Upper lobe of left lung (tissue), 6 donors: ENCODE results near the gene SNU13. TPM values are rescaled to one million over a fixed set of nuclear protein-coding genes. Genes with fewer than 3 reads are reported as not detected.

Experiments used
- ATAC-seq, 2 donors: fragments of 200-7000 bp; cut with Tn5 transposase; one replicate each; pipeline ENCODE4 v1.9.1; 2022; ENCODE audit warnings: mild to moderate bottlenecking in 2 of 2, moderate library complexity in 2 of 2; ENCODE audit not compliant: low FRiP score in 2 of 2
- DNase-seq, 2 donors: peaks; one replicate each; pipeline ENCODE4 v3.0.0-alpha.2; 2019 to 2020
- H3K27ac ChIP-seq, 4 donors: fragments of 200-600 bp; sonication (generic); one replicate each; pipeline ENCODE4 v1.5.1; 2016 to 2019
- H3K27me3 ChIP-seq, 4 donors: fragments of 200-600 bp; sonication (generic); one replicate each; pipeline ENCODE4 v1.5.1; 2017 to 2019
- H3K36me3 ChIP-seq, 4 donors: fragments of 200-600 bp; sonication (generic); one replicate each; pipeline ENCODE4 v1.5.1; 2016 to 2019
- H3K4me1 ChIP-seq, 4 donors: fragments of 200-600 bp; sonication (generic); one replicate each; pipeline ENCODE4 v1.5.1; 2018 to 2019
- H3K4me3 ChIP-seq, 4 donors: fragments of 200-600 bp; sonication (generic); one replicate each; pipeline ENCODE4 v1.5.1; 2017 to 2019; ENCODE audit warnings: mild to moderate bottlenecking in 2 of 4, moderate library complexity in 1 of 4
- H3K9me3 ChIP-seq, 4 donors: fragments of 200-600 bp; sonication (generic); one replicate each; pipeline ENCODE4 v1.5.1; 2018 to 2019
- CTCF ChIP-seq, 6 experiments: fragments of 450-650 bp in 4 of 6; fragments of 200-600 bp in 2 of 6; sonication (generic) in 2 of 6; IDR thresholded peaks; one replicate each; pipeline ENCODE4 v1.5.1; 2016 to 2019; ENCODE audit warnings: antibody characterized with exemption in 6 of 6
- EP300 ChIP-seq, 4 donors: sonication (generic); formaldehyde crosslinking; IDR thresholded peaks; one replicate each; pipeline ENCODE4 v1.5.1; 2017; ENCODE audit warnings: antibody characterized with exemption in 4 of 4, control low read depth in 2 of 4
- POLR2A ChIP-seq, 4 donors: fragments of 450-650 bp; IDR thresholded peaks; one replicate each; pipeline ENCODE4 v1.5.1; 2016 to 2017; ENCODE audit warnings: antibody characterized with exemption in 4 of 4, mild to moderate bottlenecking in 2 of 4
- POLR2AphosphoS5 ChIP-seq, 2 donors: sonication (generic); formaldehyde crosslinking; IDR thresholded peaks; one replicate each; pipeline ENCODE4 v1.5.1; 2017; ENCODE audit warnings: antibody characterized with exemption in 2 of 2
- WGBS, 2 donors: methylation state at CpG; one replicate each; pipeline ENCODE4 v1.1.5; 2017 to 2018; 5-methylcytosine and 5-hydroxymethylcytosine counted together
- total RNA-seq, 6 donors: library from RNA; depleted of rRNA in 4 of 6; stranded (reverse); fragments of >200 nt in 4 of 6; gene quantifications; one replicate each; pipeline versions ENCODE4 v1.1.0 to v1.2.1, GENCODE V29; 2016 to 2021
- donor health status: DM: no; HTN: no; CAD: no; lungs with moderate emphysema.
- donor health status: DM: no; HTN: yes; CAD: no; lungs with severe emphysema.

SNU13 gene
- total RNA-seq, 6 donors from 2014 or later: 40.9 to 124 (median 92.0) TPM

DNA sequence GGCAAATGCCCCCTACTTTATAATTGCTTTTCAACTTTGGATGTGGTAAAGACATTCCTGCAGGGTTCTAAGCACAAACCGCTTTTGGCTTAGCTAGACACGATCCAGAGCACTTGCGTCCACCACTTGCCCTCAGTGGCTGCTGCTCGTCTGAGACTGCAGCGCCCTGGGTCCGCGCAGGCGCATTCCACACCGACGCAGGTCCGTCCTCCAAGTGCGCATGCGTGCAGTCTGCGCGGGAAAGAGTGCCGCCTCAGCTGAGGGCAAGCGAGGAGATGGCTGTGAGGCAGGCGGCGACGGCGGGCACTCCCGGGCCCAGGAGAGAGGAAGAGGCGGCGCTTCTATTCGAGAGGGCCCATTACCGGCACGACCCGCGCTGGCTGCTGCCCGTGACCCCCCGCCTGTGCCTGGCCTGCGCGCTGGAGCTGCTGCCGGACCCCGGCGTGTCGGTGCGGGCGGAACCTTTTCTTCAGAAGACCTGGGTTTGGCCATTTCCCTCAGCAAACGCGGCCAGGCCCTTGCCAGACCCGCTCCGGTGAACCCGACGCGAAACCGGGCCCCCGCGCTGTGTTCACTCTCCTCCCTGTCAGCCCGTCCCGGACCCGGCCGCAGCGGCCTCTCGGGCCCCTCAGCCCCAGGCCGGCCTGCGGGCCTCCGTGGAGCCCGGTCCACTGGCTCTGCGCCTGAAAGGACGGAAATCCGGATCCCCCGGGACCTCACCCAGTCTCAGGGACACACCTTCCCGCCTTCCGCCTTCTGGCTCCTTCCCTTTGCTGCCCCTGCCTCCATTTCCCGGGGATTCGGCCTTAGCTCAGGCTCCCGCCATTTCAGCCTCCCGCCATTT lies 10.8 kb upstream of the SNU13 start, which contains the start of gene MEI1:
TSS of gene MEI1 (plus strand) at position 240 of the 844 bp plus-strand sequence. CDS start at position 276, 36 bp downstream.
- Histone ChIP-seq H3K9me3 (no peaks in the 10 kb centered on the region), H3K27ac (no peak within 1 kb of the TSS), H3K4me3 (peak within 1 kb of the TSS in 2 of 4 donors; percentile 23 to 25), H3K4me1 (peaks cover 14 to 19% (median 18%) of the 10 kb centered on the region in 4 donors), H3K27me3 (no peaks in the 10 kb centered on the region), H3K36me3 (no peaks in the 10 kb centered on the region)
- 51% methylated on average over 31 to 39 of the region's 69 CpGs for WGBS, 2 donors
- TF ChIP-seq POLR2A (IDR thresholded peaks at IDR 0.05) (no peak), EP300 (IDR thresholded peaks at IDR 0.05) (no peak), POLR2AphosphoS5 (IDR thresholded peaks at IDR 0.05) (no peak), CTCF (IDR thresholded peaks at IDR 0.05) (no peak)
- DNase-seq: peak; percentile 81 to 95
- ATAC-seq: peak in 1 of 2 donors; percentile 80

GRCh38 chr22:41697126-41697775 lies 8.6 kb upstream of the SNU13 start:
- WGBS, 2 donors: 28% methylated on average over 12 of the region's 12 CpGs; no CpG with 5 or more reads in 1 of the 2 donors
- H3K9me3 ChIP-seq: no peaks in the 10 kb centered on the region
- TF ChIP-seq POLR2A (IDR thresholded peaks at IDR 0.05) (no peak), CTCF (IDR thresholded peaks at IDR 0.05) (peak; percentile 88 to 98 (median 94)), EP300 (IDR thresholded peaks at IDR 0.05) (no peak), POLR2AphosphoS5 (IDR thresholded peaks at IDR 0.05) (no peak)
- peak; percentile 88 to 91 for ATAC-seq
- H3K4me1 ChIP-seq: peaks cover 14 to 19% (median 18%) of the 10 kb centered on the region in 4 donors
- H3K27me3 ChIP-seq: no peaks in the 10 kb centered on the region
- DNase-seq: peak; percentile 86 to 91
- H3K27ac ChIP-seq: peak overlapping the region in 3 of 4 donors; percentile 15 to 70 (median 47)
- H3K4me3 ChIP-seq: peak overlapping the region in 3 of 4 donors; percentile 14 to 36 (median 35)
- H3K36me3 ChIP-seq: peaks cover 0 to 10% (median 7%) of the 10 kb centered on the region in 4 donors

GRCh38 chr22:41696703-41697102 lies 8.0 kb upstream of the SNU13 start:
- peak overlapping the region in 3 of 4 donors; percentile 15 to 70 (median 47) for H3K27ac ChIP-seq
- DNase-seq: peak in 1 of 2 donors; percentile 41
- peak overlapping the region in 1 of 4 donors; percentile 36 for H3K4me3 ChIP-seq
- TF ChIP-seq CTCF (IDR thresholded peaks at IDR 0.05) (no peak), POLR2A (IDR thresholded peaks at IDR 0.05) (no peak), POLR2AphosphoS5 (IDR thresholded peaks at IDR 0.05) (no peak), EP300 (IDR thresholded peaks at IDR 0.05) (no peak)
- peaks cover 14 to 19% (median 18%) of the 10 kb centered on the region in 4 donors for H3K4me1 ChIP-seq
- 79% methylated on average over 9 of the region's 11 CpGs; no CpG with 5 or more reads in 1 of the 2 donors for WGBS, 2 donors
- H3K9me3 ChIP-seq: no peaks in the 10 kb centered on the region
- no peaks in the 10 kb centered on the region for H3K27me3 ChIP-seq
- peaks cover 0 to 10% (median 7%) of the 10 kb centered on the region in 4 donors for H3K36me3 ChIP-seq
- no peak for ATAC-seq

DNA sequence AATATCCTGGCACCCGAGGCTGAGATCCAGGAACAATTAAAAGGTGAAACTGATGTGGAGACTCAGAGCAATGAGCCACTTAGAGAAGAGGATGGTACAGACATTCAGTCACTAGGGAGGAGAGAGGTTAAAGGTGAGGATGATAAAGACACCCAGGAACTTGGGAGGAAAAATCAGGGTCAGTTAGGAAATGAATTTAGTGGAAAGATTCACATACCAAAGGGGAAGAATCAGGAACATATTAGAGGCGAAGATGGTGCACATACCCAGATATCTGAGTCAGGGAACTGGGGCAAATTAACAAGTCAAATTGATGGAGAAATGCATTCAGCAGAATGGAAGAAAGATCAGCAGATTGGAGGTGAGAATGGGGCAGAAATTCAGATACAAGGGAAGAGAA lies 6.5 kb upstream of the SNU13 start:
- peaks cover 14 to 19% (median 18%) of the 10 kb centered on the region in 4 donors for H3K4me1 ChIP-seq
- H3K27me3 ChIP-seq: no peaks in the 10 kb centered on the region
- TF ChIP-seq POLR2A (IDR thresholded peaks at IDR 0.05) (no peak), EP300 (IDR thresholded peaks at IDR 0.05) (no peak), POLR2AphosphoS5 (IDR thresholded peaks at IDR 0.05) (no peak), CTCF (IDR thresholded peaks at IDR 0.05) (no peak)
- no peaks in the 10 kb centered on the region for H3K9me3 ChIP-seq
- 85 to 88% methylated on average over 2 of the region's 2 CpGs for WGBS, 2 donors
- DNase-seq (no peak), ATAC-seq (no peak)
- no peak overlapping the region for H3K4me3 ChIP-seq
- H3K27ac ChIP-seq: no peak overlapping the region
- H3K36me3 ChIP-seq: peaks cover 0 to 10% (median 7%) of the 10 kb centered on the region in 4 donors
